Caco-2 (cell line): ENCODE results near the gene HIPK2. TPM values are rescaled to one million over a fixed set of nuclear protein-coding genes. Genes with fewer than 3 reads are reported as not detected.

Experiments used
- BruUV-seq: library from RNA; stranded (reverse); fragments of 400-500 nt; replicated peaks from 2 replicates; lab custom pipeline; 2021; lab: Mats Ljungman, UMichigan
- CTCF ChIA-PET: fragments of 300-600 bp; sonication (Branson Sonifier 250); formaldehyde crosslinking; loops from one replicate; lab custom pipeline; 2022; ENCODE audit warnings: antibody characterized with exemption; lab: Charles Lee
- POLR2A ChIA-PET: fragments of 300-600 bp; sonication (Branson Sonifier 250); formaldehyde crosslinking; loops from one replicate; lab custom pipeline; 2022; ENCODE audit warnings: antibody characterized with exemption; lab: Charles Lee
- DNase-seq, 2 experiments: peaks; one replicate each; pipeline versions ENCODE4 v3.0.0 to v3.0.0-alpha.2; 2020 to 2022
- H3K27me3 ChIP-seq: replicated peaks from 2 replicates; pipeline ENCODE4 v1.6.0; 2011; ENCODE audit warnings: low read length; ENCODE audit not compliant: control insufficient read depth, insufficient read depth
- H3K36me3 ChIP-seq: 2 replicates; pipeline ENCODE4 v1.5.1; 2011; ENCODE audit warnings: low read length; ENCODE audit not compliant: control insufficient read depth, insufficient read depth
- H3K4me1 ChIP-seq: fragments of 250-450 bp; sonication (Bioruptor Pico); 2 replicates; pipeline ENCODE4 v1.5.1; 2020; ENCODE audit warnings: mild to moderate bottlenecking
- H3K4me3 ChIP-seq: 2 replicates; pipeline ENCODE4 v1.5.1; 2011; ENCODE audit warnings: low read depth, mild to moderate bottlenecking, control low read depth, low read length
- H3K9me3 ChIP-seq: fragments of 250-450 bp; sonication (Bioruptor Pico); 2 replicates; pipeline ENCODE4 v1.5.1; 2020; ENCODE audit warnings: mild to moderate bottlenecking, moderate library complexity
- H3K27ac Mint-ChIP-seq: one replicate; pipeline ENCODE4 v1.8.0; 2022; ENCODE audit warnings: mixed read lengths; ENCODE audit not compliant: unreplicated experiment
- H3K27me3 Mint-ChIP-seq: one replicate; pipeline ENCODE4 v1.8.0; 2022; ENCODE audit warnings: mixed read lengths; ENCODE audit not compliant: insufficient read depth, unreplicated experiment
- H3K36me3 Mint-ChIP-seq: one replicate; pipeline ENCODE4 v1.8.0; 2022; ENCODE audit warnings: mild to moderate bottlenecking, mixed read lengths; ENCODE audit not compliant: insufficient read depth, unreplicated experiment
- H3K4me1 Mint-ChIP-seq: one replicate; pipeline ENCODE4 v1.8.0; 2022; ENCODE audit warnings: low read depth, mixed read lengths; ENCODE audit not compliant: unreplicated experiment
- H3K4me3 Mint-ChIP-seq: one replicate; pipeline ENCODE4 v1.8.0; 2022; ENCODE audit warnings: mild to moderate bottlenecking, moderate library complexity, mixed read lengths; ENCODE audit not compliant: unreplicated experiment
- H3K9me3 Mint-ChIP-seq: one replicate; pipeline ENCODE4 v1.8.0; 2022; ENCODE audit warnings: mixed read lengths; ENCODE audit not compliant: unreplicated experiment
- intact Hi-C: fragments of 100-400 bp; cut with micrococcal nuclease; formaldehyde crosslinking; loops from one replicate; pipeline ENCODE4 v1.10.0; 2022; ENCODE audit not compliant: unreplicated experiment
- total RNA-seq: library from RNA; stranded (reverse); gene quantifications from 2 replicates; pipeline ENCODE4 v1.2.3, GENCODE V29; 2022
- TF ChIP-seq, protein P1 (sequence below), 2 experiments: fragments of 200-600 bp in 1 of 2; IDR thresholded peaks; 1 replicate in 1 of 2; 2 replicates in 1 of 2; pipeline versions ENCODE4 v1.5.1 to v1.8.0; 2011 to 2022; ENCODE audit warnings: antibody characterized with exemption in 1 of 2, control low read depth in 1 of 2, inconsistent platforms in 1 of 2, low read depth in 1 of 2, low read length in 1 of 2, mild to moderate bottlenecking in 1 of 2, moderate library complexity in 1 of 2; ENCODE audit not compliant: insufficient read depth in 1 of 2, severe bottlenecking in 1 of 2, unreplicated experiment in 1 of 2

Gene HIPK2
- total RNA-seq, 1 experiment from 2014 or later = 42.8 TPM

DNA sequence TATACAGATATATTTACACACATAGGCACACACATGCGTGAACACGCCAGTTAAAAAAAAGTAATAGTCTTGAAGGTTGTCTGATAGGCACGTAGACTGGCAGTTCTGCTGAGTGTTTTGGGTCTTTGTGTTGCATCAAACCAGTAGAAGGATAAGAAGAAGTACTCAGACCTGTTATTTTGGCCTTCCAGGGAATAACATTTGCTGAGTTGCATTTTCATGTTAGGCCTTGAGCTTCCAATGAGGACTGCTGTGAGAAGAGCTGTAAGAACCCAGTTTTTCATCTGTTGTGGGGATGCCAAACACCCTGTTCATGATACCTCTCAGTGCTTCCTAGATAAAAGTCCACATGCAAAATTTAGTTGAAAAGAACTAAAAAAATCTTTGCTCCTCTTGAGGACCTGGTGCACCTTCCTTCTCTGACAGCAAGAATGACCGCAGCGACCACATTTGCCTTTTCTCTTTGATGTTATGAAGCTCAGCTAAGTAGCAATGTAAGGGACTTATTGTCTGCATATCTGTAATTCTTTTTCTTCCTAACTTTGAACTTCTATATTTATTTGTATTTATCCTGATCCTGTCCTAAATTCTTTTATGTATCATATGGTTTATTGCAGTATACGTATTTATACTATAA lies 27.2 kb downstream of the HIPK2 start:
- H3K36me3 ChIP-seq = no peaks in the 10 kb centered on the region; the same call in 1 of the 2 replicates
- TF ChIP-seq, protein P1, sequence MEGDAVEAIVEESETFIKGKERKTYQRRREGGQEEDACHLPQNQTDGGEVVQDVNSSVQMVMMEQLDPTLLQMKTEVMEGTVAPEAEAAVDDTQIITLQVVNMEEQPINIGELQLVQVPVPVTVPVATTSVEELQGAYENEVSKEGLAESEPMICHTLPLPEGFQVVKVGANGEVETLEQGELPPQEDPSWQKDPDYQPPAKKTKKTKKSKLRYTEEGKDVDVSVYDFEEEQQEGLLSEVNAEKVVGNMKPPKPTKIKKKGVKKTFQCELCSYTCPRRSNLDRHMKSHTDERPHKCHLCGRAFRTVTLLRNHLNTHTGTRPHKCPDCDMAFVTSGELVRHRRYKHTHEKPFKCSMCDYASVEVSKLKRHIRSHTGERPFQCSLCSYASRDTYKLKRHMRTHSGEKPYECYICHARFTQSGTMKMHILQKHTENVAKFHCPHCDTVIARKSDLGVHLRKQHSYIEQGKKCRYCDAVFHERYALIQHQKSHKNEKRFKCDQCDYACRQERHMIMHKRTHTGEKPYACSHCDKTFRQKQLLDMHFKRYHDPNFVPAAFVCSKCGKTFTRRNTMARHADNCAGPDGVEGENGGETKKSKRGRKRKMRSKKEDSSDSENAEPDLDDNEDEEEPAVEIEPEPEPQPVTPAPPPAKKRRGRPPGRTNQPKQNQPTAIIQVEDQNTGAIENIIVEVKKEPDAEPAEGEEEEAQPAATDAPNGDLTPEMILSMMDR (IDR thresholded peaks at IDR 0.05; ENCODE audit: insufficient read depth in 1 of 2, low read depth in 1 of 2, low read length in 1 of 2, severe bottlenecking in 1 of 2, unreplicated experiment in 1 of 2) = no peak
- peaks cover 6% of the 10 kb centered on the region for H3K4me1 Mint-ChIP-seq
- no peaks in the 10 kb centered on the region for H3K4me1 ChIP-seq
- no peaks in the 10 kb centered on the region for H3K27me3 Mint-ChIP-seq
- no peak overlapping the region for H3K4me3 Mint-ChIP-seq
- no peaks in the 10 kb centered on the region for H3K27me3 ChIP-seq
- CTCF ChIA-PET = no interaction called here
- intact Hi-C loops = no loop called here
- H3K27ac Mint-ChIP-seq = no peak overlapping the region
- H3K36me3 Mint-ChIP-seq = no peaks in the 10 kb centered on the region
- no peak for DNase-seq
- no TSS peak for BruUV-seq
- H3K9me3 Mint-ChIP-seq = no peaks in the 10 kb centered on the region
- H3K9me3 ChIP-seq = no peaks in the 10 kb centered on the region
- POLR2A ChIA-PET = no interaction called here
- no peak overlapping the region for H3K4me3 ChIP-seq

DNA sequence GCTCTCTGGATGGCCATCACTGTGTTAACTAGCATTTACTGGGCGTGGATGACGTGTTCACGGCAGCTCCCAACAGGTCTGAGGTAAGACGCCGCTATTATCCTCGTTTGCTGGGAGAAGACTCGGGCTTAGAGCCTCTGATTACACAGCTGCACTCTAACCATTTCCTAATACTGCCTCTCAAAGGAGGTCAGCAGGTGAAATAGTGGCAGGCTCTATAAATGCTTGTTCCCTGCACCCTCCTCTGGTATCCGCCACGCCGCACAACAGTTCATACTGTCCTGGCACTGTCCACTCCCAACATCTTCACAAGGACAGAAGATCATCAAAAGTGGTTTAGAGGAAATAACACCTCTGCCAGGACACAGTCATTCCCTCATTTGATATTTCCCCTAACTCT lies 28.3 kb downstream of the HIPK2 start:
- Histone ChIP-seq H3K27me3 (no peaks in the 10 kb centered on the region), H3K36me3 (no peaks in the 10 kb centered on the region; the same call in 1 of the 2 replicates), H3K4me3 (no peak overlapping the region), H3K4me1 (no peaks in the 10 kb centered on the region), H3K9me3 (no peaks in the 10 kb centered on the region)
- TF ChIP-seq, protein P1 (IDR thresholded peaks at IDR 0.05; ENCODE audit: insufficient read depth in 1 of 2, low read depth in 1 of 2, low read length in 1 of 2, severe bottlenecking in 1 of 2, unreplicated experiment in 1 of 2) = no peak
- H3K4me3 Mint-ChIP-seq = no peak overlapping the region
- H3K27me3 Mint-ChIP-seq = no peaks in the 10 kb centered on the region
- peaks cover 6% of the 10 kb centered on the region for H3K4me1 Mint-ChIP-seq
- H3K9me3 Mint-ChIP-seq = no peaks in the 10 kb centered on the region
- DNase-seq = no peak
- H3K27ac Mint-ChIP-seq = no peak overlapping the region
- BruUV-seq = no TSS peak
- POLR2A ChIA-PET = no interaction called here
- CTCF ChIA-PET = interaction anchor here (0.6 kb wide), 1 partner anchor 269 kb away, joined by 3 read pairs; no protein-coding TSS in a partner anchor
- H3K36me3 Mint-ChIP-seq = no peaks in the 10 kb centered on the region
- intact Hi-C loops = loop anchor here (10.0 kb wide), 1 partner anchor 105 kb away; no protein-coding TSS in a partner anchor

DNA sequence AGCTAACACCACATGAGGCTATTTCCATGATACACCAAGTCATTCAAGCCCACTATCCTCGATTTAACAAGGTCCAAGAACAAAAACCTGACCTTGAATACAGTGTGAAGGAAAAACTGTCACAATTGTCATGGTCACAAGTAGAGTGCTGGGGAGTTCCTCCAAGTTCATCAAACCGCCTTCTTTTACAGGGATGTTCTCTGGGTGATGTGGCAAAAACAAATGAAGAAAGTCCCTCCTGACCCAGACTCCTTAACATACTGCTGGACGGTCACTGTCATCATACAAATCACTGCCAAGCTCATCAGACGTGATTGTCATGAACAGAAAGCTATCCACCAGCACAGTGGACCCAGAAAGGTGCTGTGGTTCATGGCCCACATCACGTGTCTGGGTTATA lies 28.9 kb downstream of the HIPK2 start:
- no peaks in the 10 kb centered on the region; the same call in 1 of the 2 replicates for H3K36me3 ChIP-seq
- no peaks in the 10 kb centered on the region for H3K9me3 ChIP-seq
- Mint-ChIP-seq H3K27ac (no peak overlapping the region), H3K4me1 (peaks cover 6% of the 10 kb centered on the region), H3K36me3 (no peaks in the 10 kb centered on the region), H3K9me3 (no peaks in the 10 kb centered on the region), H3K4me3 (no peak overlapping the region), H3K27me3 (no peaks in the 10 kb centered on the region)
- TF ChIP-seq, protein P1 (IDR thresholded peaks at IDR 0.05; ENCODE audit: insufficient read depth in 1 of 2, low read depth in 1 of 2, low read length in 1 of 2, severe bottlenecking in 1 of 2, unreplicated experiment in 1 of 2) = no peak
- BruUV-seq = no TSS peak
- H3K4me1 ChIP-seq = no peaks in the 10 kb centered on the region
- DNase-seq = no peak
- H3K27me3 ChIP-seq = no peaks in the 10 kb centered on the region
- ChIA-PET POLR2A (no interaction called here), CTCF (interaction anchor here (0.6 kb wide), 1 partner anchor 270 kb away, joined by 3 read pairs; no protein-coding TSS in a partner anchor)
- no peak overlapping the region for H3K4me3 ChIP-seq
- intact Hi-C loops = loop anchor here (10.0 kb wide), 1 partner anchor 104 kb away; no protein-coding TSS in a partner anchor
